DND-41 (cell line): Measurements from ENCODE around the gene SCGB1C1.
A peak's percentile ranks its signal among the peaks of the same experiment; 100 is the strongest.
"Not testable (repeated sequence)": the region's sequence is repeated elsewhere in the genome, so short reads cannot be mapped to it uniquely, and the experiment has no call there.

Experiments
- CTCF ChIP-seq: IDR thresholded peaks from 2 replicates; pipeline ENCODE4 v1.5.1; 2012; ENCODE audit warnings: borderline replicate concordance, low read length, moderate library complexity, mild to moderate bottlenecking; ENCODE audit not compliant: poor library complexity, severe bottlenecking; ENCODE audit errors: extremely low read depth
- EZH2 ChIP-seq: IDR thresholded peaks from 3 replicates; pipeline ENCODE4 v1.6.1; 2012; ENCODE audit warnings: borderline replicate concordance, low read depth, mild to moderate bottlenecking, moderate library complexity, low read length, inconsistent platforms; ENCODE audit not compliant: severe bottlenecking

DNA sequence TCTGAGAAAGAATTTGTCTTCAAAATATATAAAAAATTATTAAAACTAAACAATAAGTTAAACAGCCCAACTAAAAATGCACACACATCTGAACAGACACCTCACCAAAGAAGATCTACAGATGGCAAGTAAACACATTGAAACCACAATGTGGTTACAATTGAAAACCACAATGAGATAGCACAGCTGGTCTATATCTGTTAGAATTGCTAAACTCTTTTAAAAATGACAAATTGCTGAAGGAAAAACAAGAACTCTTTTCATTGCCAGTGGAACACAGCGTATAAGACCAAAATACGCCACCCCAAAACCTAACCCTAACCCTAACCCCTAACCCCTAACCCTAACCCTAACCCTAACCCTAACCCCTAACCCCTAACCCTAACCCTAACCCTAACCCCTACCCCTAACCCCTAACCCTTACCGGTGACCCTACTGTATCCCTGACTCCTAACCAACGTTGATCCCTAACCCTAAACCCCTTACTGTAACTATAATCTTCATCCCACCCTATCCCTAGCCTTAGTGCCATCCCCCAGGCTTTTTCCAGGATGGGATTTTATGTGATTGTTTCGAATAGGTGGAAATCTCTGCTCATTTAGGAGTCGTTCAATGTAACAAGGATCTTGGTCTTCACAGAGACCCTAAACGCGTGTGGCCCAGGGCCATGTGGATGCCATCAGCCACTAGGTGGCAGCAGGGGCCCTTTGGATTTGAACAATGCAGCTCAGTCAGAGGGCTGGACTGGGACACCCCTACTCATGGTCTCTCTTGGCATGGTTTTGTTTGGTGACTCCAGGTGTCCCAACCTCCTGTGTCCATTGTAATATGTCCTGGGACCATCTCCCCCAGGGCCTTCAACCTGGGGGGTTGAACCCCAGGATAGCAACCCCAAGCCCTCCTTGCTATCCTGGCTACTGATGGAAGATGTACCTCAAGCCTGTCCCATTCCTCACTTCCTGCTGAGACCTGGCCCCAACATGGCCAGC, 1.1 kb upstream of the SCGB1C1 start:
- TF ChIP-seq CTCF = peak; percentile 47
- not testable (repeated sequence) for TF ChIP-seq EZH2
